H9 (cell line): ENCODE results near the gene ARHGDIB. TPM values are rescaled to one million over a fixed set of nuclear protein-coding genes. Genes with fewer than 3 reads are reported as not detected.

Experiments used
- DNase-seq: peaks from one replicate; pipeline ENCODE4 v3.0.0-alpha.2; 2017
- H2AFZ ChIP-seq: one replicate; pipeline ENCODE4 v1.6.1; 2013; ENCODE audit warnings: mild to moderate bottlenecking, low read length, control low read depth, moderate library complexity
- H2AK5ac ChIP-seq: 2 replicates; pipeline ENCODE4 v1.6.1; 2013; ENCODE audit warnings: low read length, control low read depth, mixed read lengths; ENCODE audit not compliant: insufficient read length
- H2BK120ac ChIP-seq: one replicate; pipeline ENCODE4 v1.6.1; 2013; ENCODE audit warnings: low read depth, mild to moderate bottlenecking, low read length, control low read depth, inconsistent platforms; ENCODE audit not compliant: poor library complexity, severe bottlenecking
- H2BK12ac ChIP-seq: 2 replicates; pipeline ENCODE4 v1.6.1; 2013; ENCODE audit warnings: low read length, control low read depth, mixed read lengths, low read depth; ENCODE audit not compliant: insufficient read length
- H2BK15ac ChIP-seq: 2 replicates; pipeline ENCODE4 v1.6.1; 2013; ENCODE audit warnings: low read depth, low read length, control low read depth
- H2BK20ac ChIP-seq: one replicate; pipeline ENCODE4 v1.6.1; 2013; ENCODE audit warnings: low read depth, mild to moderate bottlenecking, low read length, control low read depth, inconsistent platforms; ENCODE audit not compliant: poor library complexity, severe bottlenecking
- H2BK5ac ChIP-seq: 2 replicates; pipeline ENCODE4 v1.6.1; 2013; ENCODE audit warnings: low read length, control low read depth, mixed read lengths; ENCODE audit not compliant: insufficient read length
- H3K14ac ChIP-seq: 2 replicates; pipeline ENCODE4 v1.6.1; 2013; ENCODE audit warnings: low read length, control low read depth; ENCODE audit not compliant: insufficient read depth
- H3K18ac ChIP-seq: 2 replicates; pipeline ENCODE4 v1.6.1; 2013; ENCODE audit warnings: low read depth, mild to moderate bottlenecking, mixed read lengths, low read length, control low read depth; ENCODE audit not compliant: insufficient read length
- H3K23ac ChIP-seq: 2 replicates; pipeline ENCODE4 v1.6.1; 2013; ENCODE audit warnings: low read length, control low read depth, mixed read lengths, low read depth; ENCODE audit not compliant: insufficient read length
- H3K23me2 ChIP-seq: 2 replicates; pipeline ENCODE4 v1.6.1; 2013; ENCODE audit warnings: low read depth, mild to moderate bottlenecking, mixed read lengths, low read length, control low read depth; ENCODE audit not compliant: insufficient read length, poor library complexity, severe bottlenecking
- H3K27ac ChIP-seq: 2 replicates; pipeline ENCODE4 v1.5.1; 2013; ENCODE audit warnings: low read length, control low read depth, mixed read lengths, low read depth; ENCODE audit not compliant: insufficient read length
- H3K27me3 ChIP-seq: 2 replicates; pipeline ENCODE4 v1.6.1; 2013; ENCODE audit warnings: low read length, control low read depth, inconsistent platforms; ENCODE audit not compliant: insufficient read depth
- H3K4ac ChIP-seq: 2 replicates; pipeline ENCODE4 v1.6.1; 2013; ENCODE audit warnings: low read depth, mild to moderate bottlenecking, control low read depth, inconsistent platforms, low read length, moderate library complexity
- H3K4me1 ChIP-seq: 2 replicates; pipeline ENCODE4 v1.6.1; 2013; ENCODE audit warnings: low read length, control low read depth, inconsistent platforms; ENCODE audit not compliant: insufficient read depth
- H3K4me2 ChIP-seq: 2 replicates; pipeline ENCODE4 v1.6.1; 2013; ENCODE audit warnings: low read length, control low read depth, mixed read lengths; ENCODE audit not compliant: insufficient read length, insufficient read depth
- H3K56ac ChIP-seq: 2 replicates; pipeline ENCODE4 v1.6.1; 2013; ENCODE audit warnings: low read depth, mild to moderate bottlenecking, mixed read lengths, low read length, control low read depth; ENCODE audit not compliant: insufficient read length
- H3K79me1 ChIP-seq: 2 replicates; pipeline ENCODE4 v1.6.1; 2013; ENCODE audit warnings: low read depth, mild to moderate bottlenecking, moderate library complexity, low read length, control low read depth, inconsistent platforms; ENCODE audit not compliant: insufficient read depth, poor library complexity, severe bottlenecking
- H3K79me2 ChIP-seq: 2 replicates; pipeline ENCODE4 v1.6.1; 2013; ENCODE audit warnings: low read length, control low read depth, inconsistent platforms; ENCODE audit not compliant: insufficient read depth
- H3K9ac ChIP-seq: 2 replicates; pipeline ENCODE4 v1.6.1; 2013; ENCODE audit warnings: low read length, control low read depth, mixed read lengths; ENCODE audit not compliant: insufficient read length; ENCODE audit errors: extremely low read depth
- H3K9me3 ChIP-seq: one replicate; pipeline ENCODE4 v1.6.1; 2013; ENCODE audit warnings: low read depth, low read length, inconsistent platforms; ENCODE audit not compliant: control insufficient read depth
- H3T11ph ChIP-seq: one replicate; pipeline ENCODE4 v1.6.1; 2013; ENCODE audit warnings: mild to moderate bottlenecking, low read length, control low read depth, inconsistent platforms
- H4K20me1 ChIP-seq: one replicate; pipeline ENCODE4 v1.6.1; 2013; ENCODE audit not compliant: control insufficient read depth, insufficient read length, insufficient read depth
- H4K5ac ChIP-seq: 2 replicates; pipeline ENCODE4 v1.6.1; 2013; ENCODE audit warnings: low read depth, mild to moderate bottlenecking, mixed read lengths, low read length, control low read depth; ENCODE audit not compliant: insufficient read length
- H4K8ac ChIP-seq: replicated peaks from 2 replicates; pipeline ENCODE4 v1.6.1; 2013; ENCODE audit warnings: low read length, control low read depth, mixed read lengths, low read depth; ENCODE audit not compliant: insufficient read length
- H4K91ac ChIP-seq: 2 replicates; pipeline ENCODE4 v1.6.1; 2013; ENCODE audit warnings: low read depth, mild to moderate bottlenecking, moderate library complexity, mixed read lengths, low read length, control low read depth; ENCODE audit not compliant: insufficient read length
- H3K27ac Mint-ChIP-seq, 3 experiments: 2 replicates in 2 of 3; 3 replicates in 1 of 3; pipeline ENCODE4 v1.8.0; 2020 to 2021; ENCODE audit warnings: mixed read lengths in 3 of 3, mild to moderate bottlenecking in 1 of 3, moderate library complexity in 1 of 3
- H3K27me3 Mint-ChIP-seq: 2 replicates; pipeline ENCODE4 v1.8.0; 2021; ENCODE audit warnings: low read depth, mild to moderate bottlenecking, moderate library complexity, mixed read lengths
- H3K36me3 Mint-ChIP-seq, 3 experiments: 2 replicates in 2 of 3; 3 replicates in 1 of 3; pipeline ENCODE4 v1.8.0; 2020 to 2021; ENCODE audit warnings: low read depth in 3 of 3, mixed read lengths in 3 of 3; ENCODE audit not compliant: insufficient read depth in 1 of 3
- H3K4me1 Mint-ChIP-seq, 2 experiments: 2 replicates each; pipeline ENCODE4 v1.8.0; 2020; ENCODE audit warnings: mixed read lengths in 2 of 2
- H3K4me3 Mint-ChIP-seq, 2 experiments: 2 replicates in 1 of 2; 3 replicates in 1 of 2; pipeline ENCODE4 v1.8.0; 2020 to 2021; ENCODE audit warnings: mild to moderate bottlenecking in 2 of 2, mixed read lengths in 2 of 2, moderate library complexity in 1 of 2
- H3K9me3 Mint-ChIP-seq, 2 experiments: 2 replicates in 1 of 2; 3 replicates in 1 of 2; pipeline ENCODE4 v1.8.0; 2020; ENCODE audit warnings: mild to moderate bottlenecking in 2 of 2, mixed read lengths in 2 of 2, moderate library complexity in 1 of 2
- CTCF ChIP-seq: fragments of 200-600 bp; sonication (generic); conservative IDR thresholded peaks from 3 replicates; pipeline ENCODE4 v1.8.0; 2021; ENCODE audit warnings: antibody characterized with exemption, mild to moderate bottlenecking
- WGBS: extraction: QIAGEN DNeasy Blood & Tissue Kit; methylation state at CpG from one replicate; pipeline ENCODE4 v1.1.7; 2013; ENCODE audit warnings: missing lambda C conversion rate, low lambda C conversion rate, mixed read lengths; ENCODE audit not compliant: insufficient read length; ENCODE audit errors: extremely low coverage; 5-methylcytosine and 5-hydroxymethylcytosine counted together
- total RNA-seq: library from RNA; stranded (reverse); gene quantifications from 2 replicates; pipeline ENCODE4 v1.2.1, GENCODE V29; 2021

ARHGDIB gene
- total RNA-seq, 1 experiment from 2014 or later = 0.44 TPM

- no peak overlapping the region for H3K18ac ChIP-seq
- no peak overlapping the region; a peak in 1 of 7 replicates for H3K27ac Mint-ChIP-seq
- no peaks in the 10 kb centered on the region for H3K9me3 Mint-ChIP-seq
- H4K91ac ChIP-seq = no peak overlapping the region
- DNase-seq = no peak
- no peaks in the 10 kb centered on the region for H3K23me2 ChIP-seq
- no peak for TF ChIP-seq CTCF
- no peak overlapping the region for H3K27ac ChIP-seq
- no peaks in the 10 kb centered on the region for H3K27me3 ChIP-seq
- H3K79me2 ChIP-seq = no peaks in the 10 kb centered on the region
- H4K8ac ChIP-seq = no peak overlapping the region
- no peak overlapping the region for H3T11ph ChIP-seq
- no peak overlapping the region for H2BK12ac ChIP-seq
- no peak overlapping the region for H2BK120ac ChIP-seq
- no peaks in the 10 kb centered on the region for H3K27me3 Mint-ChIP-seq
- no peaks in the 10 kb centered on the region for H3K79me1 ChIP-seq
- no peak overlapping the region for H3K23ac ChIP-seq
- no peak overlapping the region for H3K4me2 ChIP-seq
- no peak overlapping the region for H4K5ac ChIP-seq
- no peak overlapping the region for H3K56ac ChIP-seq
- no peaks in the 10 kb centered on the region for H3K36me3 Mint-ChIP-seq
- H2BK20ac ChIP-seq = no peak overlapping the region
- no peak overlapping the region for H3K4me3 Mint-ChIP-seq
- no peak overlapping the region for H3K4ac ChIP-seq
- H2AFZ ChIP-seq = no peak overlapping the region
- H3K4me1 Mint-ChIP-seq = no peaks in the 10 kb centered on the region
- H3K9me3 ChIP-seq = no peaks in the 10 kb centered on the region
- no peak overlapping the region for H2BK5ac ChIP-seq
- no peak overlapping the region for H2AK5ac ChIP-seq
- H3K4me1 ChIP-seq = no peaks in the 10 kb centered on the region
- no peak overlapping the region for H3K9ac ChIP-seq
- no peaks in the 10 kb centered on the region for H4K20me1 ChIP-seq
- H2BK15ac ChIP-seq = no peak overlapping the region
- WGBS = no CpG with 5 or more reads among the region's 3 CpGs
- H3K14ac ChIP-seq = no peak overlapping the region
Observed at GRCh38 chr12:15007551-15007950, 46.1 kb upstream of the ARHGDIB start.
